Medulla oblongata (tissue), 1 donor: ENCODE measurements around the gene HIRIP3.
A peak's percentile ranks its signal among the peaks of the same experiment; 100 is the strongest.

ENCODE experiments used
- DNase-seq: peaks from one replicate; pipeline ENCODE4 v3.0.0-alpha.2; 2015; ENCODE audit errors: extremely low spot score

Gene HIRIP3

GRCh38 chr16:29999605-30000004 lies 4.2 kb upstream of the HIRIP3 start:
- no peak for DNase-seq

DNA sequence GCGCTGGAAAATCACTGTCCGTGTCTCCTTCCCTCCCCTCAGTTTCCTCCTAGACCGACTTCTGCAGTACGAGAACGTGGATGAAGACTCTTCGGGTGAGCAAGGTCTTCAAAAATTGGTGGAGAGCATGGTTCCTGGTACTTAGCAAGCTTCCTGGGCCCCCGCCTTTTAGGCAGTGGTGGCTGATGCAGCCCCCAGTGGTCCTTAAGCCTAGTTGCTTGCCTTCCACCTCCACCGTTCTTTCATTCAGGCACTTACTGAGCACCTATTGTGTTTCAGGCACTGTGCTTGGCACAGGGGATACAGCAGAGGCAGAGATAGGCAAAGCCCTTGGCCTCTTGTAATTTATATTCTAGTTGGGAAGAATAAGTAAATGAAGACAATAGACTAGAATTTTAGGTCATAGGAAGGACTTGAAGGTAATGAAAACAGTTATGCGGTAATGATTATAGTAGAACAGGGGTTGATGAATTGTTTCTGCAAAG lies 1.4 kb upstream of the HIRIP3 start:
- no peak for DNase-seq

DNA sequence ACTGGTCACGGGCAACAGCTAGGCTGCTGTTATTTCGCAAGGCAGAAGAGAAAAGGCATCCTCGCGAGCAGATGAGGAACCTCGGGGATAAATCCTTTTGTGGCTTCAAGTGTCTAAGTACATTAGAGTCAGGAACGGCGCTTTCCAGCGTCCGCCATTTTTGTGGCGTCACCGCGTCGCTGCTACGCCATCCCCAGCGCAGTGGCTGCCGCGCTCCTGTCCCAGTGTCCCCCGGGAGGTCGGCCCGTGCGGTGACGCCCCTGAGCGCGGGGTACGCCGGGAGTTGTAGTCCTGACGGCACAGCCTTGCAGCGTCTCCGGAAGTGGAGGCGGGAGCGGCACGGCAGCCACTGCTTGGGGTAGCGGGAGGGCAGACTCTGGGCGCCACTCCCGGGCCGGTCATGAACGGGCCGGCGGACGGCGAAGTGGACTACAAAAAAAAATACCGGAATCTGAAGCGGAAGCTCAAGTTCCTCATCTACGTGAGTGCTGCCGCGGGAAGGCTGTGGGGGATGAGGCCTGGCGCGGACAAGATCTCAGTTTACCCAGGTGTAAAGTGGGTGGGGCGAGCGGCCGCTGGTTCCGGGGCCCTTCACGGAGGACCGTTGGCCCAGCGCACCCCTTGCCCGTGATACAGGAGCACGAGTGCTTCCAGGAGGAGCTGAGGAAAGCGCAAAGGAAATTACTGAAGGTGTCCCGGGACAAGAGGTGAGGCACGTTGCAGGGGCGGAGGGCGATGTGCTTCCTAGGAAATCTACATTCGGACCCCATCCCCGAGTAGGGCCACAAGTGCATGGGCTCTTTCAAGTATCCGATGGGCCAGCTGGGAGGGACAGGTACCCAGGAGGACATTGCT lies 721 bp upstream of the HIRIP3 start, which contains the start of gene INO80E:
Gene INO80E (plus strand): TSS at position 331 of the 855 bp plus-strand sequence. CDS start 70 bp downstream, at position 401.
- peak; percentile 98 for DNase-seq

DNA sequence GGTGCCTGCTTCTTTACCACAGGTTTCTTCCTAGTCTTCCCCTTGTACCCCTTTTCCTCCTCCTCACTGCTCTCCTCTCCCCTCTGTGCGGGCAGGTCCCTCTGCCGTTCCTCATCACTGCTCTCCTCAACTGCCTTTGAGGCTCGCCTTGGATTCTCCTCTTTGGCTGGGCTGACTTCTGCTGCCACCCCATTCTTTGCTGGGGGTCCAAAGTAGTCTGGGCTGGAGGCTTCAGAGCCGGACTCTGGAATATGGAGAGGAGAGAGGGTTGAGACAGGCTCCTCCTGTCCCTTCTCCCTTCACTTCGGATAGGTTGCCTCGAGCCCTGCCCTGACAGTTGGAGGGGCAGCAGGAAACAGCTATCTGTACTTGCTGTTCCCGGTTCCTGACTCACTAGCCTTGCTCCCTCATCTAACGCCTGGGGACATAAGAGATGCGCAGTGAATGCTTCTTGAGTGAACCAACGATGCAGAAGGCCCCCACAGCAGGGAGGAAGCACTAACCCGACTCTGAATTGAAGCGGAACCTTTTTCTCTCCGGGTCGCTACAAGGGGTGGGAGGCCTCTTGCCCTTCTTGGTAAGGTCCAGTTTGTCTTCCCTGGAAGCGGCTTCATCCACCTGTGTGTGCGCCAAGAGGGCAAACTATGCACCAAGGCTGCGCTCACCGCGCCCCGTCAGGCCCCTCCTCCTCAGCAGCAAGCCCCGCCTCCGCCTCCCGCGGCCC lies 655 bp downstream of the HIRIP3 start:
- no peak for DNase-seq

DNA sequence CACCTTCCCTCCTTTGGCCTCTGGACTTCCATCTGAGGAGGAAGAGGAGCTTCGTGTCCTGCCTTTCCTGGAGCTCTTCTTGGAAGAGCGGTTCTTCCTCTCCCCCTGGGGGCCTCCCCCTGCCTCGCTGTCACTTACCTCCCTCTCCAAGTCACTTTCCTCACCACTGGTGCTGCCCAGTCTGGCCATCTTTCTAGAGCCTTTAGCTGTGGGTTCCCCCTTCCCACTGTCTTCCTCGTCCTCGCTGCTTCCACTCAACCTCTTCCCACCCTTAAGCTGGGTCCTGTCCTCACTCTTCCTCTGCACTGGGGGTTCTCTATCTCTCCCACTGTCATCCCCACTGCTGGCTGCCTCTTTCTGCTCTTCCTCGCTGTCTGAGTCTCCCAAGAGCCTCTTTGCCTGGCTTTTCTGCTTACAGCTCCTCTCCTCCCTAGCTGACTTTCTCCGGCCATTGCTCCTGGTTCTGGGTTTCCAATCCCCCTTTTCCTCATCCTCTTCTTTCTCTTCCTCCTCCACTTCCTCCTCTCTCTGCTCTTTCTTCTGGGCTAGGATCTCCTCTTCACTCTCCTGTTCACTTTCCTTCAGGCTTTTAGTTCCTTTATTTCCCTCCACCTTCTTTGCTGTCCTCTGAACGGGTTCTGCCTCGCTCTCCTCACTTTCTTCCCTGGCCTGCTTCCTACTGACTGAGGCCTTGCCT lies 1.4 kb downstream of the HIRIP3 start:
- DNase-seq: no peak

GRCh38 chr16:29993191-29993902 lies 2.1 kb downstream of the HIRIP3 start:
- no peak for DNase-seq

GRCh38 chr16:29992344-29992967 lies 3.0 kb downstream of the HIRIP3 start:
- no peak for DNase-seq

DNA sequence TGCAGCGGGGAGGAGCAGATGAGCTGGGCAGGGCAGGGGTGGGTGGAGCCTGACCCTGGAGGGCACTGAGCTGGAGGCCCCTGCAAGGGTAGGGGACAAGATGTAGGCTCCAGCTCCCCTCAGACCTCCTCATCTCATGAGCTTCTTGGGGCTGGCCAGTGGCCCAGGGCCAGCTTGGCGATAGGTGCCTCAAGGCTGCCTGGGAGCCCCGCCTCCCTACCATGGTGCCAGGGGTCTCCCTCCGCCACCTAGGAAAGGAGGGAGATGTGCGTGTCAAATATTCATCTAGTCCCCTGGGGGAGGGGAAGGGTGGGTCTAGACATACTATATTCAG lies 3.9 kb downstream of the HIRIP3 start:
- no peak for DNase-seq

DNA sequence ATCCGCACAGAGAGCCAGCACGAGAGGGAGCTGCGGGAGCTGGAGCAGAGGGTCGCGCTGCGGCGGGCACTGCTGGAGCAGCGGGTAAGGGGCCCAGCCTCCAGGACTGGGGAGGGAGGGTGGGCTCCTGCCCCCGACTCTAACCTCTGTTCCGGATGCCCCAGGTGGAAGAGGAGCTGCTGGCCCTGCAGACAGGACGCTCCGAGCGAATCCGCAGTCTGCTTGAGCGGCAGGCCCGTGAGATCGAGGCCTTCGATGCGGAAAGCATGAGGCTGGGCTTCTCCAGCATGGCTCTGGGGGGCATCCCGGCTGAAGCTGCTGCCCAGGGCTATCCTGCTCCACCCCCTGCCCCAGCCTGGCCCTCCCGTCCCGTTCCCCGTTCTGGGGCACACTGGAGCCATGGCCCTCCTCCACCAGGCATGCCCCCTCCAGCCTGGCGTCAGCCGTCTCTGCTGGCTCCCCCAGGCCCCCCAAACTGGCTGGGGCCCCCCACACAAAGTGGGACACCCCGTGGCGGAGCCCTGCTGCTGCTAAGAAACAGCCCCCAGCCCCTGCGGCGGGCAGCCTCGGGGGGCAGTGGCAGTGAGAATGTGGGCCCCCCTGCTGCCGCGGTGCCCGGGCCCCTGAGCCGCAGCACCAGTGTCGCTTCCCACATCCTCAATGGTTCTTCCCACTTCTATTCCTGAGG lies 4.4 kb downstream of the HIRIP3 start:
- DNase-seq: no peak

GRCh38 chr16:29990034-29990433 lies 5.4 kb downstream of the HIRIP3 start:
- no peak for DNase-seq

- no peak for DNase-seq
Measured at GRCh38 chr16:29989111-29989858, 6.1 kb downstream of the HIRIP3 start.

DNA sequence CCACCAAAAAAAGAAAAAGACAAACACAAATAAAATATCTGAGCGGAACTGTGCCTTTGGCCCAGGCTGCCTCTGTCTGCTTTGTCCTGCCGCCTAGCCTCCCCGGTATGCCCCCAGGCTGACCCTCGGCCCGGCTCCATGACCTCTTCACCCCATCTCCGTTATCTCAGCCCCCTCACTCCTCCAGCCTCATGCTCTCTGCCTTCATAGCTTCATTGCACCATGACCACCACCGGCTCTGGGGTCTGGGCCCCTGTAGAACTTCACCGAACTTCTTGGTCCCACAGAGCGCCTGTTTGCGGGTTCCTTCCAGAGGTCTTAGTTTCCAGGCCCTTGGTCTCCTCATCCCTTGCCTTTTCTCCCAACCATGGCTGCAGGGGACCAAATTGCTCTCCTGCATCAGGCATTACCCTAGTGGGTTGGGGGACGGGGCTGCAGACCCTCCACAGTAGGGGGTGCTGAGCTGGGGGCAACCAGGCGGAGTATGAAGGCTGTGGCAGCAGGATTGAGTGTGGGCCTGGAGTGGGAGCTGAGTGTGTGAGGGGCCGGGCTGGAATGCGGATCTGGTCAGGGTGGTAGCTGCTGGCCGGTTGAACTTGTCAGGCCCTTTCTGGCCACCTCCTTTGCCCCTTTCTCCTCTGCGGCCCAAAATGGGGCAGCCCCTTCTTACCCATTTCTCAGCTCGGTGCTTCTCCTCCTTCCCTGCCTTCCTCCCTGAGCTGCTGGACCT lies 6.9 kb downstream of the HIRIP3 start:
- no peak for DNase-seq

- DNase-seq: no peak
Measured at GRCh38 chr16:29987371-29988085, 7.9 kb downstream of the HIRIP3 start.

- no peak for DNase-seq
Measured at GRCh38 chr16:29986931-29987330, 8.5 kb downstream of the HIRIP3 start.

GRCh38 chr16:29986231-29986630 lies 9.2 kb downstream of the HIRIP3 start:
- no peak for DNase-seq

GRCh38 chr16:29985271-29985811 lies 10.1 kb downstream of the HIRIP3 start:
- no peak for DNase-seq

GRCh38 chr16:29984764-29985147 lies 10.7 kb downstream of the HIRIP3 start:
- no peak for DNase-seq

- no peak for DNase-seq
Measured at GRCh38 chr16:29984137-29984763, 11.2 kb downstream of the HIRIP3 start.
